SU-DHL-6 (cell line): ENCODE results near the gene AKT3.

Experiments used
- H2AFZ ChIP-seq: fragments of 200-600 bp; sonication (generic); 2 replicates; pipeline ENCODE4 v1.6.1; 2014; ENCODE audit warnings: low read depth, mild to moderate bottlenecking, moderate library complexity, mixed read lengths, antibody characterized with exemption, low read length; ENCODE audit not compliant: severe bottlenecking
- H3F3A ChIP-seq: fragments of 200-600 bp; shearing (Covaris generic); 2 replicates; pipeline ENCODE4 v1.6.0; 2016; ENCODE audit warnings: antibody characterized with exemption, mild to moderate bottlenecking; ENCODE audit not compliant: insufficient read depth
- H3K27ac ChIP-seq: fragments of 200-600 bp; sonication (generic); 2 replicates; pipeline ENCODE4 v1.5.1; 2016; ENCODE audit warnings: low read depth, mild to moderate bottlenecking, low read length, moderate library complexity, mixed read lengths
- H3K27me3 ChIP-seq: fragments of 200-600 bp; sonication (generic), shearing (Covaris generic); 2 replicates; pipeline ENCODE4 v1.6.0; 2014; ENCODE audit warnings: mild to moderate bottlenecking, low read length
- H3K36me3 ChIP-seq: fragments of 200-600 bp; sonication (generic); 2 replicates; pipeline ENCODE4 v1.6.1; 2014; ENCODE audit warnings: mild to moderate bottlenecking, low read length, mixed read lengths
- H3K4me2 ChIP-seq: fragments of 300-600, 200-600 bp; shearing (Covaris generic), sonication (generic); 2 replicates; pipeline ENCODE4 v1.6.0; 2014; ENCODE audit warnings: low read length, low read depth, mild to moderate bottlenecking; ENCODE audit not compliant: poor library complexity, severe bottlenecking
- H3K4me3 ChIP-seq: fragments of 200-600 bp; sonication (generic); 2 replicates; pipeline ENCODE4 v1.5.1; 2014; ENCODE audit warnings: antibody characterized with exemption, low read length, mild to moderate bottlenecking, mixed read lengths; ENCODE audit not compliant: insufficient read depth, poor library complexity, severe bottlenecking
- H3K79me2 ChIP-seq: fragments of 200-600 bp; sonication (generic); 2 replicates; pipeline ENCODE4 v1.6.1; 2014; ENCODE audit warnings: mild to moderate bottlenecking, low read length, moderate library complexity; ENCODE audit not compliant: insufficient read depth
- H3K9ac ChIP-seq: fragments of 200-600 bp; sonication (generic); 2 replicates; pipeline ENCODE4 v1.7.0; 2014; ENCODE audit warnings: mild to moderate bottlenecking, low read length
- H3K9me2 ChIP-seq: fragments of 200-600 bp; sonication (generic); replicated peaks from 2 replicates; pipeline ENCODE4 v1.6.1; 2014; ENCODE audit warnings: low read length; ENCODE audit not compliant: insufficient read depth
- H3K9me3 ChIP-seq: fragments of 200-600 bp; sonication (generic); 2 replicates; pipeline ENCODE4 v1.6.1; 2014; ENCODE audit warnings: low read length, mixed read lengths; ENCODE audit not compliant: insufficient read depth
- H4K20me1 ChIP-seq: fragments of 200-600 bp; sonication (generic); 2 replicates; pipeline ENCODE4 v1.6.1; 2014; ENCODE audit warnings: low read depth, mild to moderate bottlenecking, antibody characterized with exemption, low read length, moderate library complexity, mixed read lengths
- EZH2phosphoT487 ChIP-seq: fragments of 200-600 bp; sonication (generic), shearing (Covaris generic); conservative IDR thresholded peaks from 2 replicates; pipeline ENCODE4 v1.6.1; 2018; ENCODE audit warnings: mild to moderate bottlenecking, antibody characterized with exemption, low read length, moderate library complexity, mixed read lengths
- TF ChIP-seq, protein P1 (sequence below): fragments of 200-600 bp; sonication (generic); IDR thresholded peaks from one replicate; pipeline ENCODE4 v1.5.1; 2017; ENCODE audit warnings: antibody characterized with exemption, mild to moderate bottlenecking, low read length, moderate library complexity; ENCODE audit not compliant: insufficient read depth, poor library complexity, severe bottlenecking

AKT3 gene

GRCh38 chr1:243440406-243440805, 409.6 kb downstream of the AKT3 start:
- no peak overlapping the region for H3K9ac ChIP-seq
- H3F3A ChIP-seq, result no peaks in the 10 kb centered on the region
- H3K79me2 ChIP-seq, result no peaks in the 10 kb centered on the region
- H3K9me2 ChIP-seq, result no peaks in the 10 kb centered on the region
- H3K9me3 ChIP-seq, result no peaks in the 10 kb centered on the region
- no peak overlapping the region for H3K4me2 ChIP-seq
- TF ChIP-seq, protein P1, sequence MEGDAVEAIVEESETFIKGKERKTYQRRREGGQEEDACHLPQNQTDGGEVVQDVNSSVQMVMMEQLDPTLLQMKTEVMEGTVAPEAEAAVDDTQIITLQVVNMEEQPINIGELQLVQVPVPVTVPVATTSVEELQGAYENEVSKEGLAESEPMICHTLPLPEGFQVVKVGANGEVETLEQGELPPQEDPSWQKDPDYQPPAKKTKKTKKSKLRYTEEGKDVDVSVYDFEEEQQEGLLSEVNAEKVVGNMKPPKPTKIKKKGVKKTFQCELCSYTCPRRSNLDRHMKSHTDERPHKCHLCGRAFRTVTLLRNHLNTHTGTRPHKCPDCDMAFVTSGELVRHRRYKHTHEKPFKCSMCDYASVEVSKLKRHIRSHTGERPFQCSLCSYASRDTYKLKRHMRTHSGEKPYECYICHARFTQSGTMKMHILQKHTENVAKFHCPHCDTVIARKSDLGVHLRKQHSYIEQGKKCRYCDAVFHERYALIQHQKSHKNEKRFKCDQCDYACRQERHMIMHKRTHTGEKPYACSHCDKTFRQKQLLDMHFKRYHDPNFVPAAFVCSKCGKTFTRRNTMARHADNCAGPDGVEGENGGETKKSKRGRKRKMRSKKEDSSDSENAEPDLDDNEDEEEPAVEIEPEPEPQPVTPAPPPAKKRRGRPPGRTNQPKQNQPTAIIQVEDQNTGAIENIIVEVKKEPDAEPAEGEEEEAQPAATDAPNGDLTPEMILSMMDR, result no peak
- no peak for TF ChIP-seq EZH2phosphoT487
- no peaks in the 10 kb centered on the region for H3K27me3 ChIP-seq
- no peak overlapping the region for H2AFZ ChIP-seq
- H3K4me3 ChIP-seq, result no peak overlapping the region
- no peaks in the 10 kb centered on the region for H3K36me3 ChIP-seq
- no peak overlapping the region for H3K27ac ChIP-seq
- H4K20me1 ChIP-seq, result no peaks in the 10 kb centered on the region; the same call in 1 of the 2 replicates

DNA sequence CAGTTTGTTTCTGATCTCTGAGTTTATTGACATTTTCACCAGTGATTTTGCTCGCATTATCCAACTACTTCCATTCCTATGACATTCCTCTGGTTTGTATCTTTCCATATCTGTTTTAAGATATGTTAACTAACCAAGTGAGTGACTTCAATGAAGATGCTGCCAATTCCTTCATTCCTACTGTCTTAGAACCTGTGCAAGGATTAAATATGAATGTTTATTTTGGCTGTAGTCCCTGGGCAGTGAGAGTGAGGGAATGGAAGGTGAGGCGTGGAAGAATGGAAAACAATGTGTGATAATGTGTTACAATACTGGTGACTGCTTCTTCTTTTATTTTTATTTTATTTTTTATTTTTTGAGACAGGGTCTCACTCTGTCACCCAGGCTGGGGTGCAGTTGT, 411.2 kb downstream of the AKT3 start:
- no peak for TF ChIP-seq EZH2phosphoT487
- TF ChIP-seq, protein P1, result no peak
- Histone ChIP-seq H3K27me3 (no peaks in the 10 kb centered on the region), H3K36me3 (no peaks in the 10 kb centered on the region), H4K20me1 (no peaks in the 10 kb centered on the region; the same call in 1 of the 2 replicates), H3K9me2 (no peaks in the 10 kb centered on the region), H3F3A (no peaks in the 10 kb centered on the region), H3K9ac (no peak overlapping the region), H3K27ac (no peak overlapping the region), H3K4me2 (no peak overlapping the region), H2AFZ (no peak overlapping the region), H3K79me2 (no peaks in the 10 kb centered on the region), H3K4me3 (no peak overlapping the region), H3K9me3 (no peaks in the 10 kb centered on the region)
